Muscle of leg (tissue), 11 donors: ENCODE measurements around the gene PRSS36. TPM values are rescaled to one million over a fixed set of nuclear protein-coding genes. Genes with fewer than 3 reads are reported as not detected.
"Not testable (repeated sequence)": the region's sequence is repeated elsewhere in the genome, so short reads cannot be mapped to it uniquely, and the experiment has no call there.

Experiments
- DNase-seq: peaks from one replicate; pipeline ENCODE4 v3.0.0; 2013
- H3K27ac ChIP-seq: one replicate; pipeline ENCODE4 v1.5.1; 2013; ENCODE audit warnings: mild to moderate bottlenecking, low read length, control low read depth
- H3K27me3 ChIP-seq: one replicate; pipeline ENCODE4 v1.6.1; 2013; ENCODE audit warnings: low read length; ENCODE audit not compliant: control insufficient read depth, insufficient read depth
- H3K36me3 ChIP-seq: one replicate; pipeline ENCODE4 v1.6.1; 2013; ENCODE audit warnings: low read length; ENCODE audit not compliant: control insufficient read depth, insufficient read depth
- H3K4me1 ChIP-seq: one replicate; pipeline ENCODE4 v1.6.1; 2013; ENCODE audit warnings: low read length; ENCODE audit not compliant: control insufficient read depth, insufficient read depth
- H3K4me3 ChIP-seq: one replicate; pipeline ENCODE4 v1.5.1; 2013; ENCODE audit warnings: low read length, control low read depth
- H3K9me3 ChIP-seq: replicated peaks from 2 replicates; pipeline ENCODE4 v1.6.1; 2013; ENCODE audit warnings: low read depth, low read length; ENCODE audit not compliant: control insufficient read depth
- WGBS: methylation state at CpG from one replicate; pipeline ENCODE4 v1.1.5; 2013; ENCODE audit warnings: missing lambda C conversion rate; ENCODE audit not compliant: insufficient coverage; 5-methylcytosine and 5-hydroxymethylcytosine counted together
- polyA plus RNA-seq, 8 donors: library from polyadenylated mRNA; unstranded; fragments of 120-200 nt; gene quantifications; one replicate each; pipeline versions ENCODE4 v1.2.1 to v1.2.3, GENCODE V29; 2013; ENCODE audit warnings: inconsistent platforms in 1 of 8, low replicate concordance in 1 of 8; ENCODE audit not compliant: insufficient read length in 8 of 8, insufficient read depth in 1 of 8
- total RNA-seq: library from RNA; stranded (reverse); fragments of 120-200 nt; gene quantifications from one replicate; pipeline ENCODE4 v1.2.4, GENCODE V29; 2013

PRSS36 gene
- total and polyA plus RNA-seq, 9 donors, result 0.55 to 2.6 (median 1.7) TPM

GRCh38 chr16:31100876-31101641 is 48.8 kb downstream of the PRSS36 start:
- 84% methylated on average over 6 of the region's 13 CpGs for WGBS
- not testable (repeated sequence) for DNase-seq, H3K4me1 ChIP-seq, H3K4me3 ChIP-seq, H3K27ac ChIP-seq, H3K36me3 ChIP-seq, H3K9me3 ChIP-seq, H3K27me3 ChIP-seq

DNA sequence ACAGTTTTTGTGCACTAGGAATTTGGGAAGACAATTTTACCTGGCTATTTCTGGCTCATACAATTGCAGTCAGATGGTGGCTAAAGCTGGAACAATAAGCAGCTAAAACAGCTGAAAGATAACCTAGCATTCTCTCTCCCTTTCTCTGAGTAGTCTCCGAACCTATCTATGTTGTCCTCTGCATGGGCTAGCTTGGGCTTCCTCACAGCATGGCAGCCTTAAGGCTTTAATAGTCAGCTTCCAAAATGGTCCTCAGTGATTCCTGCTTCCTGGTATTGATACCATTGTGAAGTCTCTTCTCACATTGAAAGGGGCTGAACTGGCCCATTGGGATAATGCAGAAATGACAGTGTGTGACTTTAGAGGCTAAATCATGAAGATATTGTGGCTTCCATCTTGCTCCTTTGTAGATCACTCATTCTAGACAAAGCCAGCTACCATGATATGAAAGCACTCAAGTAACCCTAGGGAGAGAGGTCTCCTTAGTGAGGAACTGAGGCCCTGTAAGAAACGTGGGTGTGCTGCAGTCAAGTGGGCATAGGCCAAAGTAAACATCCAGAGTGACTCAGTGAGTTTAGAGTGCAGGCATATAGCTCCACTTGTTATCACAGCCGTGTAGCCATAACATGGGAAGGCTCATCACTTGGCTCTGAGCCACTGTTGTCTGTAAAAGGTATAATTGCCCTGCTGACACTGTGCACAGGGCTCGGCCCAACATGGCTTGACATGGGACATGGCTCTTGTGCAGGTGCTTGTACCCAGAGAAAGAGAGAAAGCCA is 49.8 kb downstream of the PRSS36 start:
- H3K36me3 ChIP-seq, result no peaks in the 10 kb centered on the region
- no peak overlapping the region for H3K4me3 ChIP-seq
- peaks cover 7% of the 10 kb centered on the region for H3K4me1 ChIP-seq
- 58% methylated on average over 4 of the region's 4 CpGs for WGBS
- H3K9me3 ChIP-seq, result peaks cover 3% of the 10 kb centered on the region
- H3K27ac ChIP-seq, result no peak overlapping the region
- no peak for DNase-seq
- no peaks in the 10 kb centered on the region for H3K27me3 ChIP-seq

DNA sequence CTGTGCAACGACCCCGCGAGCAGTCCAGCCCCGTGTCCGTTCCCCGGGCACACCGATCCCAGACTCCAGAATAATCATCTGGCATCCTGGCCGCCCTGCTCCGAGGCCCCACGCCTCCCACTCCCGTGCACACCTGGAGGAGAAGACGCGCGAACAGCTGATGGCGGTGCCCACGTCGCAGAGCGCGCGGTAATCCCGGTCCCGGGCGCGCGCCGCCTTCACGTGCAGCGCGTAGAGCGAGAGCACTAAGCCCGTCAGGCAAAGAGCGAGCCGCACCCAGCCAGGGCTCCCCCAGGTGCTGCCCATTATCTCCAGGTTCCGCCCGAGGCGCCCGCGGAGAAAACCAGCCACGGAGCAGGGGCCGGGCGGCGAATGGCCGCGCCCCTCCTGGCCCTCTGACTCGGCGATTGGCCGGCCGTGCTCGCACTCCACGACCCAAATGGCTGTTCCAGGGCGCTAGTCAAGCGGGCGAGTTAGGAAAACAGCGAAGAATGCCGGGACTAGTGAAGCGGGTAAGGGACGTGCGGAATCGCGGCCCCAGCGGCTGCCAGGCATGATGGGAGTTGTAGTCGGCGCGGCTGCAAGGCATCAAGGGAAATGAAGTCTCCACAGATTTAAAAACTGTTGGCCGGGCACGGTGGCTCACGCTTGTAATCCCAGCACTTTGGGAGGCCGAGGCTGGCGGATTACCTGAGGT is 55.3 kb downstream of the PRSS36 start, which contains the start of gene VKORC1:
Gene VKORC1 (minus strand): TSS at position 374 of the 697 bp plus-strand sequence. CDS start 68 bp downstream, at position 306.
- Histone ChIP-seq H3K4me1 (peaks cover 21% of the 10 kb centered on the region), H3K9me3 (no peaks in the 10 kb centered on the region), H3K36me3 (peaks cover 19% of the 10 kb centered on the region), H3K4me3 (peak within 1 kb of the TSS; percentile 92), H3K27ac (peak within 1 kb of the TSS; percentile 87), H3K27me3 (no peaks in the 10 kb centered on the region)
- DNase-seq, result peak; percentile 98
- 0% methylated on average over 69 of the region's 69 CpGs for WGBS

- peak overlapping the region; percentile 92 for H3K4me3 ChIP-seq
- DNase-seq, result no peak
- no peaks in the 10 kb centered on the region for H3K27me3 ChIP-seq
- peaks cover 24% of the 10 kb centered on the region for H3K4me1 ChIP-seq
- peak overlapping the region; percentile 87 for H3K27ac ChIP-seq
- H3K36me3 ChIP-seq, result peaks cover 23% of the 10 kb centered on the region
- H3K9me3 ChIP-seq, result no peaks in the 10 kb centered on the region
- WGBS, result under 1% methylated on average over 20 of the region's 20 CpGs
Measured at GRCh38 chr16:31094088-31094423, 55.8 kb downstream of the PRSS36 start.

DNA sequence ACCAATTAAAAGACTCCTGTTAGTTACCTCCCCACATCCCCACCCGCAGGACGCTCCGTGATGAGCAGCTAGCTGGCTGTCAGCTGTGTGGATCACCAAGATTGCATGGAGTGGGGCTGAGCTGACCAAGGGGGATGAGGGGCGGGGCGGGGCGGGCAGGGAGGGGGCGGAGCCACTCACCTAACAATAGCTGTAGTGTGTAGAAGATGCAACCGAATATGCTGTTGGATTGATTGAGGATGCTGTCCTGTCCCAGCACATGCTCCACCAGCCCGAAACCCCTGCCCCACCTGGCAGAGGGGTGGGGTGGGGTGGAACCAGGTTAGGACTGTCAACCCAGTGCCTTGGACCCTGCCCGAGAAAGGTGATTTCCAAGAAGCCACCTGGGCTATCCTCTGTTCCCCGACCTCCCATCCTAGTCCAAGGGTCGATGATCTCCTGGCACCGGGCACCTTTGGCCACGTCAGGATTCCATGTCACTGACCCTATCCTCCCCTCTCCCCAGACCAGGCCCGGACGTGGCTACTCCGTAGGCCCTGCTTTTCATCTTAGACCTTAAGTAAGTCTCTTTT is 56.6 kb downstream of the PRSS36 start:
- H3K27ac ChIP-seq, result peak overlapping the region; percentile 87
- DNase-seq, result peak; percentile 44
- WGBS, result 35% methylated on average over 2 of the region's 17 CpGs

DNA sequence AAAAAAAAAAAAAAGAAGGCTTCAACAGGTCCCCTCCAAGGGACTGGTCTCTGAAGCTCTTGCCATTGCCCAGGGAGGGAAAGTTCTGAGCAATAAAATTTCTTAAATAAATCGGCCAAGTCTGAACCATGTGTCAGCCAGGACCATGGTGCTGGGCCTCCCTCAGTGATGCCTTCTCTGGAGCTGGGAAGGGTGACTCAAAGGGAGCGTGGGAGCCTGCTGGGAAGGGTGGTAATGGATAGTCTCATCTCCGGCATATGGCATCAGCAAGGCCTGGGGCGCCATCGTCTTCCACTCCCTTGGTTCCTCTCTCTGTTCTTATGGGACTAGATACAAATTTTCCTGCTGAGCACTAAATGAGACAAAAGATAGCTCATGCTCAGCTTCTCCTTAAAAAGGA is 57.5 kb downstream of the PRSS36 start:
- DNase-seq, result no peak
- H3K4me3 ChIP-seq, result no peak overlapping the region
- WGBS, result 86% methylated on average over 4 of the region's 5 CpGs
- H3K27me3 ChIP-seq, result no peaks in the 10 kb centered on the region
- peaks cover 42% of the 10 kb centered on the region for H3K4me1 ChIP-seq
- H3K27ac ChIP-seq, result no peak overlapping the region
- no peaks in the 10 kb centered on the region for H3K9me3 ChIP-seq
- peaks cover 40% of the 10 kb centered on the region for H3K36me3 ChIP-seq

More for the DNA sequence above, 56.6 kb downstream of the PRSS36 start:
- peak overlapping the region; percentile 92 for H3K4me3 ChIP-seq
- peaks cover 31% of the 10 kb centered on the region for H3K36me3 ChIP-seq
- peaks cover 33% of the 10 kb centered on the region for H3K4me1 ChIP-seq
- no peaks in the 10 kb centered on the region for H3K27me3 ChIP-seq
- no peaks in the 10 kb centered on the region for H3K9me3 ChIP-seq

DNA sequence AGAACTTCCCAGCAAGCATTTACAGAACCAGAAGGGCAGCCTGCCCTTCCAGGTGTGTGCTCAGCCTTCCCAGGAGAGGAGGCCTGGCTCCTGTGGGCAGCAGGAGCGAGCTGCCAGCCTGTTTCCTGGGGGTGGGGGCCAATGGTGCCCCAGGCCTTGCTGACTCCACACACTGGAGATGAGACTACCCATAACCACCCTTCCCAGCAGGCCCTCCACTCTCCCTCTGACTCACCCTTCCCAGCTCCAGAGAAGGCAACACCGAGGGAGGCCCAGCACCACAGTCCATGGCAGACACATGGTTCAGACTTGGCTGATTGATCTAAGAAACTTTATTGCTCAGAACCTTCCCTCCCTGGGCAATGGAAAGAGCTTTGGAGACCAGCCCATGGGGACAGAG is 59.3 kb downstream of the PRSS36 start:
- 86% methylated on average over 1 of the region's 2 CpGs for WGBS
- Histone ChIP-seq H3K9me3 (no peaks in the 10 kb centered on the region), H3K27me3 (no peaks in the 10 kb centered on the region), H3K4me3 (no peak overlapping the region), H3K4me1 (peaks cover 57% of the 10 kb centered on the region), H3K27ac (no peak overlapping the region), H3K36me3 (peaks cover 42% of the 10 kb centered on the region)
- no peak for DNase-seq

GRCh38 chr16:31089199-31089598 is 60.7 kb downstream of the PRSS36 start:
- peaks cover 49% of the 10 kb centered on the region for H3K36me3 ChIP-seq
- H3K4me1 ChIP-seq, result peaks cover 66% of the 10 kb centered on the region

More at GRCh38 chr16:31089199-31089598, 60.7 kb downstream of the PRSS36 start:
- no peak overlapping the region for H3K27ac ChIP-seq
- WGBS, result 100% methylated on average over 1 of the region's 8 CpGs
- no peak for DNase-seq
- no peaks in the 10 kb centered on the region for H3K9me3 ChIP-seq
- H3K4me3 ChIP-seq, result no peak overlapping the region
- no peaks in the 10 kb centered on the region for H3K27me3 ChIP-seq
